A204.1 (cell line): ENCODE data around the gene IFIT2.
A peak's percentile ranks its signal among the peaks of the same experiment; 100 is the strongest.
"Not testable (repeated sequence)": the region's sequence is repeated elsewhere in the genome, so short reads cannot be mapped to it uniquely, and the experiment has no call there.

ENCODE experiments used
- FAIRE-seq: peaks from 2 replicates; lab custom pipeline; 2012; peaks lifted over from hg19 to GRCh38; lab: Jason Lieb, UNC

Gene IFIT2, protein sequence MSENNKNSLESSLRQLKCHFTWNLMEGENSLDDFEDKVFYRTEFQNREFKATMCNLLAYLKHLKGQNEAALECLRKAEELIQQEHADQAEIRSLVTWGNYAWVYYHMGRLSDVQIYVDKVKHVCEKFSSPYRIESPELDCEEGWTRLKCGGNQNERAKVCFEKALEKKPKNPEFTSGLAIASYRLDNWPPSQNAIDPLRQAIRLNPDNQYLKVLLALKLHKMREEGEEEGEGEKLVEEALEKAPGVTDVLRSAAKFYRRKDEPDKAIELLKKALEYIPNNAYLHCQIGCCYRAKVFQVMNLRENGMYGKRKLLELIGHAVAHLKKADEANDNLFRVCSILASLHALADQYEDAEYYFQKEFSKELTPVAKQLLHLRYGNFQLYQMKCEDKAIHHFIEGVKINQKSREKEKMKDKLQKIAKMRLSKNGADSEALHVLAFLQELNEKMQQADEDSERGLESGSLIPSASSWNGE

DNA sequence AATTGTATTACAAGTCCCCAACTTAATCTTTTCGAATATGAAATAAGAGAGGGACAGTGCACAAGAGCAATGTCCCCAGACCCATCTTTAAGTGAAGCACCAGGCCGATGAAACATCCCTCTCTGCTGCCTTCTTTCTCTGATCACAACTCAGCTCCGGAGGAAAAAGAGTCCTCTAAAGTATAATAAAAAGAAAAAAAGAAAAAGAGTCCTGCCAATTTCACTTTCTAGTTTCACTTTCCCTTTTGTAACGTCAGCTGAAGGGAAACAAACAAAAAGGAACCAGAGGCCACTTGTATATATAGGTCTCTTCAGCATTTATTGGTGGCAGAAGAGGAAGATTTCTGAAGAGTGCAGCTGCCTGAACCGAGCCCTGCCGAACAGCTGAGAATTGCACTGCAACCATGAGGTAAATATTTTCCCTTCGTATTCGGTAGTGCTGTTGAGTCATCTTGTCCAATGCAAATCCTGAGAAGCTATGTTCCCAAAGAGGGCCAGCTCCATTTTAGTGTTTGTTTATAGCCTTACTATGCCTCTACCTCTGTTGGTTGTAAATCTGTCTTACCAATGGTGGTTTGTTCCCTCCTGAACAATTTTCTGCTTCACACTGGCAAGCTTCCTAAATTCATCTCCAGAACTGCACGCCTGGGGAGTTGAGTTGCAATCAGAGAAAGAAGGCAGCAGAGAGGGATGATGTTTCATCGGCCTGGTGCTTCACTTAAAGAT, at the start of gene IFIT2:
IFIT2 (plus strand) TSS at position 326 of the 725 bp plus-strand sequence; CDS start at position 404, 78 bp downstream.
- peak; percentile 55 for FAIRE-seq

DNA sequence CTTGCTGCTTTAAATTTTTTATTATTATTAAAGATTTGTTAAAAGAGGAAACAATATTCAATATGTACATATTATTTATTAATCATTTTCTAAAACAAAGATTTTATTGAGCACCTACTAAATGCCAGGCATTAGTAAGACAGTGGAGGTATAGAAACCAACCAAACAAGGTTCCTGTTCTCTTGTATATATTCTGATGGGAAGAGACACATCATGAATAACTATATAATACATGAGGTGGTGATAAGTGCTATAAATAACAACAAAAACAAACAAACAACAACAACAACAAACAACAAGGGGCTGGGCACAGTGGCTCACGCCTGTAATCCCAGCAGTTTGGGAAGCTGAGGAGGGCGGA, 49.6 kb upstream of the IFIT2 start:
- FAIRE-seq: no peak

DNA sequence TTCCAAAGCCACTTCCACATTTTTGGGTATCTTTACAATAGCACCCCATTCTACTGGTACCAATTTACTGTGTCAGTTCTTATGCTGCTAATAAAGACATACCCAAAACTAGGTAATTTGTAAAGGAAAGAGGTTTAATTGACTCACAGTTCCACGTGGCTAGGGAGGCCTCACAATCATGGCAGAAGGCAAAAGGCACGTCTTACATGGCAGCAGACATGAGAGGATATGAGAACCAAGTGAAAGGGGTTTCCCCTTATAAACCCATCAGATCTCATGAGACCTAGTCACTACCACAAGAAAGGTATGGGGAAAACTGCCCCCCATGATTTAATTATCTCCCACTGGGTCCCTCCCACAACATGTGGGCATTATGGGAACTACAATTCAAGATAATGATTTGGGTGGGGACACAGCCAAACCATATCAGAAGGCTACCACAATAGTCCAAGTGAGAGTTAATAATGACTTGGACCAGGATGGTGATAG, 46.7 kb upstream of the IFIT2 start:
- FAIRE-seq: not testable (repeated sequence)

DNA sequence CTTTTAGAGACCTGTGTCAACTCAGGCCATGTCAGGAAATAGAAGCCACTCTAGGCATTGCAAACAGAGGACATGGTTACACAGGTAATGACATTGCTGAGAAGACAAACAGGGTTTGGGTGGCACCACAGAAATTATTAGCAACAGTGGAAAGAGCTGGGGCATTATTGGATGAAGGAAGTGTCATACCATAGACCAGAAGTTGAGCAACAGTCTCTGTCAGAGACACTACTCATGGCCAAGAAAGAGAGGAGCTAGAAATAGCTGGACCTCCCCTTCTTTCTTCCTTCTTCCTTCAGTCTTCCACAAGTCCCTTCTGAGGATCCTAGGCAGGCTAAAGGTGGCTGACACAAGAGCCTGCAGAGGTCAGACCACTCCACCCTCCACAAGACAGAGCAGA, 46.1 kb upstream of the IFIT2 start:
- FAIRE-seq: no peak

DNA sequence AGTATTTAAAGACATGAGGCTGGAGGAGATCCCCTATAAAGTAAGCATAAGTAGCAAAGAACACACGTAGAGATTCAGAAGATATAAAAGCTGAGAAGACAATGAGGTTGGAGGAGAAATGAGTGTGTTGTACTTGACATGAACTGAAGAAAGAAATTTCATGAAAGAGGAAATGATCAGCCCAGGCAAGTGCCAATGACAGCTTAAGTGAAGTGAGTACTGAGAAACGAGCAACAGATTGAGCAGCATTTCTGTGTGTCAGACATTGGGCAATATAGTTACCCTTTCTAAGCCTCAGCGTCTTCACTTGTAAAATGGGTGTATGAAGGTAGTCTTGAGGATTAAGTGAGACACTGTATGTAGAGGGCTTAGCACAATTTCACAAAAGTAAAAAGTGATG, 45.5 kb upstream of the IFIT2 start:
- FAIRE-seq: no peak

DNA sequence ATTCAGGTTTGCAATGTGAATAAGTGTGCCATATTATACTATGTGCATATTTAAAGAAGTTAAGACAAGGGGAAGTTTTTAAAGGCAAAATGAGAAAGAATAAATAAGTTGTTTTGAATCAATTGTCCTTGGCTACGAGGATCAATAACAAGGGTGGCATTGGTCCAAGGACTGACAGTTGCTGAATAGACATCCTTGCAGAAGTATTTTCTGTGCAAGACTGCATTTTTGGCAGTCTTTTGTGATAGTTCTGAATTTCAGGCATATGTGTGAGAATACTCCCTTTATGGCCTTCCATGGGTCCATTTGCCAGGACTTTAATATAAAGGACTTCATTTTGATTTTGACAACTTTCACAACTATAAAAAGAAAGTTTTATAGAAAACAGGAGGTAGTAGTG, 44.9 kb upstream of the IFIT2 start:
- no peak for FAIRE-seq

DNA sequence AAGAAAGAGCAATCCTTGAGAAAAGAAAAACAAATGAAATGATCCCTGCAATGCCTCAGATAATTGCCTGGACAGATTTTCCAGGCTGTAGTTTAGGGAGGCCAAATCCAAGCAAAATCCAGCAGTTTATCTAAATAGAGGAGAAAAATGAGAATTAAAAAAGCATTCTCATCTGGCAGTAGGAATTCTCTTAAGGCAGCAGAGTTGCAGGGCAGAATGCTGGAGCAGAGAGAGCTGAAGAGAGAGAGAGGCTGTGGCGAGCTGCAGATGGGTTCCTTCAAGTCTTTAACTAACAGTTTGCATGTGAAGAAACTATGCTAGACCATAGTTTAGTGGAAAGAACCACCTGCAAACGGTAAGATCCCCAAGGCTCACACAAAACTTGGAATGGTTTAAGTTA, 44.3 kb upstream of the IFIT2 start:
- FAIRE-seq: no peak

DNA sequence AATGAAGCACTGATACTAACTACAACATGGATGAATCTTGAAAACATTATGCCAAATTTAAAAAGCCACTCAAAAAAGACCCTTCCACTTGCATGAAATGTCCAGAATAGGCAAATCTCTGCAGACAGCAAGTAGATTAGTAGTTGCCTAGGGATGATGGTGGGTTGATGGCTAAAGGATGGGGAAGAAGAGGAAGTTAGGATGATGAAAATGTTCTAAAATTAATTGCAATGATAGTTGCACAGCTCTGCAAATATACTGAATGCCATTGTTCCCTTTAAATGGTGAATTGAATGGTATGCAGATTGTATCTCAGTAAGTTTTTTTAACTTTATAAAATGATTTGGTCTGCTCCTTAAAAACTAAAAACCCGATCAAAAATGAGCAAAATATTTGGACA, 43.0 kb upstream of the IFIT2 start:
- FAIRE-seq: no peak

DNA sequence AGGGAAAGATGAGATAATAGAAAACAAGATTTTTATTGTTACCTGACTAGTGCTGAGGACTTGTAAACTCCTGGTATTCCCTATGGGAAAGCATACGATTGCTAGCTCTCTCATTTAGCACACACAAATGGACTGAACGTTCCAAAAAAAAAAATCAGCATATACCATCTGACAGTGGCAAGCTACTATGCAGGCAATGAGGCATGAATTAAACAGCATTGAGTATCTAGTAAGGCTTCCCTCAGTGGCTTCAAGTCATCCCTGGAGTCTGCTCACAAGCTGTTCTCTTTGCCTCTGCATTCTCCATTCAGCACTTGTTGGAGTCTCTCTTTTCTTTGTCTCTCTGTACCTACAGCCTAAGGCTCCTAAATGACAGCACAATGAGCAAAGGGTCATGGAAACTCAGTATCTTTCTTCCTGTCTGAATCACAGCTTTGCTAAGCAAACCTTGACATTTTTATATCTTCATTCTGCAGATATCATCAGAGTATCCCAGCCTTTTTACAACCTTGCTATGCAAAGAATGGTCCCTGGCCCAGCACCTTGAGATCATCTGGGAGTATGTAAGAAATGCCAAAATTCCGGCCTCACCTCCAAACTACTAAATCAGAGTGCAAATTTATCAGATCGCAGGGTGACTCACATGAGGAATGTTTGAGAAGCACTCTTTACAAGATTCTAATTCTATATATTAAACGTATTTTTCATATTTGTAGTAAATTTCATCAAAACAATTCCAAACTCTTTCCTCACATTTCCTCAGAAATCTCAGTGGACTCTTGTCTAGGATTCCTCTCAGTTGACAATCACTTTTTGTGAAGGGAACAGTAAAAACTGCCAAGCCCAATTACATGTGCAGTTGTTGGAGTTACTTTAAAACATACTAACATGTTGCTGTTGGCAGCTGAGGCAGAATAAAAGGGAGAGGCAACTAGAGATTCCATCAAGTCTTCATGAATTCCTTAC, 39.5 kb upstream of the IFIT2 start:
- peak; percentile 9 for FAIRE-seq

DNA sequence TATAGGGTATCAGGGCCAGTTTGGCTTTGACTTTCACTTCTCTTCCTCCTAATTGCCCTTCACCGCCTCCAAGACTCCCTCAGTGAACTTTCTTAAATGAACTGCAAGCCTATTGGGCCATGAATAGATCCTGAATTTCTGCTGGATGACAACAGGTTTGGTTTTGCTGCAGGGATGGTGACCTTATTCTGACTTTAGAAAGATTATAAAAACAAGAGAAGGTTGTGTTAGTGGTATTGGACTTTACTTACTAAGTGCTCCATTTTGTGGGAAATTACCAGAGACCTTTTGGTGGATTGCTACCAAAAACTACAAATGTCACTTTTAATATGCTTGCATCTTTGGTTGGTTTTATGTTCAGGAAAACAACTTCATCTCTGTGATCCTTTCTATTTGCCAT, 38.8 kb upstream of the IFIT2 start:
- no peak for FAIRE-seq

DNA sequence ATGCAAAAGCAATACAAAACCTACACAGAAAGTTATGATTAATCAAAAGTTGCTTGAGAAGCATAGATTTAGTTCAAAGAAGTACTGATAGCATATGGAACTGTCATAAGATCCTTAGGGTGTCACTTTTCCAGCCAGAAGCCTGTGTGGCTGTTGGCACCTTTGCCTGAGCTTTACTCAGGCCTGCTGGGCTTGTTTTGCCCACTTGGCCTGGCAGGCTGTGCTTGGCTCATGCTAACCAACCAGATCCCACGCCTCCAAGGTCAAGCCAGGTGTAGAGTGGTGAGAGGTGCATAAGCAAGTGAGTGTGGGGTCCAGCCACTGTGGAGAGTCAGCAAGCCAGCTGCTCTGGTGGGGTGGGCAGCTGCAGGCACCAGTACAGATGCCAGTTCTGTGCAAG, 38.3 kb upstream of the IFIT2 start:
- no peak for FAIRE-seq

DNA sequence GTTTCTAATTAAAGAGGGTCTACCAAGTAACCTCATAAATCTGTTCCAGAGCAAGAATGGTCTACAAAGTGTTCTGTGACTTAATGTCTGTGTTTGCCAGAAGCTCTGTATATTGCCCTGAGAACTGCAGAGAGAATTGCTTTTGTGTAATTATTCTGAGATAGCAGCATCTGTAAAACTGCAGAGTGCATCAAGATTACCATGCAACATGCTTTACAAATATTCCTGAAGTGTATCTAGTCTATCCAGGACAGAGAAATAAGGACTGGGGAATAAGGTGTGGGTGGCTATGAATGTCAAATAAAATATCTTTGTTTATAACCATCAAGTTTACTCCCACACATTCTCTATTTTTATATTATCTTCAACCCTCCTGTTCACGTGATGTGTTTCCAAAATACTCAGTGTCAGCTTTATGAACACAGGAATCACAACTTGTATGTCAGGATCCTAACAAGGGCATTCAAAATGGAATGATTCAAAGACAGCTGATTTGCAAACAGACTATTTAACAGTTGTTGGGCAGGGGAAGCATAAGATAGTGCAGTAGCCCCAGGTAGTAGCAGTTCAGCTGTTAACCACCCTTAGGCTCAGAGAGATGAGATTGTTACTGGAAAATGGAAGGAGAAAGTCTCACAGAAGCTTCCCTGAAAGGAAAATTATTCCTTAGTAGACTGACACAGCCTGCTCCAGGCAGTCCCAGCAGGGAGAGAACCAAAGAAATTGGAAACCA, 35.0 kb upstream of the IFIT2 start:
- FAIRE-seq: no peak

DNA sequence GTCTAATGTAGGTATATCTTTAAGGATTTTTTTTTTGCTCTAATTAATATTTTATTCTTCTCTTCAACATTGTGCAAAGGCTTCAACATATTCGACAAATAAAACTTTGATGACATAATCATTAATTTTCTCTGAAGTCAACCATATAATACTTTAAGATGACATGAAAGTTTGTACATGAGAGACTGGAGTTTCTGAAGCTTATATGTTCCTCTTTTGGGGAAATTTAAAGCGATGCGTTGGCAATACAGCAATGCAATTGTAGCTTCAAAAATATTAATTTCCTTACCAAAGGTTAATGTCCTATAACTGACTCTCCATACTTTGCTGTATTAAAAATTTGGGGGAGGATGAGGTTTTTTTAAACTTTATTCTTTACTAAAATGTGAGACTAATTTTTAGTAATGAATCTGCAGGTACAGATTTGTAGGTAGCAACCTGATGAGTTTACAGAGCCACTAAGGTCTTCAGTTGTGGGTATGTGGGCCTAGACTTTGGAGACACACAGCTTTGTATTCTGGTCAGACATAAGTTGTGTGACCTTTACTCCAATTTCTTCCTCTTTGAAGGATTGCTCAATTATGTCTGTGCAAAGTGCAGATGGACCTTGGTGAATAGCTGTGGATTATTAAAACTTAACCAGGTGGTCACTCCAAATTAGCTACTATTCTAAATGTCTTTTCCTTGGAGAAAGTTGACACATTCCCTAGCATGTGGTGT, 32.3 kb upstream of the IFIT2 start:
- FAIRE-seq: peak; percentile 82

DNA sequence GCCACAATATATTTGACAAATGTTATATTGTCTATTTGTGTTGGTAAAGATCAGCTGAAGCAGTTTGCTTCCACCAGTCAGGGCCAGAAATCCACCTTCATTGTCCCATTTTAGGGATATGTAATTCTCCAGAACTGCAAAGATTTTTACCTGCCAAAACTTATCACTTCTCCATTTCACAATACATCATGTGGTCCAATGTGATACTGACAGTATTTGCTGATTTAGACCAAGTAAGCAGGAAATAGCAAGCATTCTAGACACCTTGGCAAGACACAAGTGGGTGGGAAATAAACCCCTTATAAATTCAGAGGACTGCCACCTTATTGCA, 31.7 kb upstream of the IFIT2 start:
- FAIRE-seq: no peak

DNA sequence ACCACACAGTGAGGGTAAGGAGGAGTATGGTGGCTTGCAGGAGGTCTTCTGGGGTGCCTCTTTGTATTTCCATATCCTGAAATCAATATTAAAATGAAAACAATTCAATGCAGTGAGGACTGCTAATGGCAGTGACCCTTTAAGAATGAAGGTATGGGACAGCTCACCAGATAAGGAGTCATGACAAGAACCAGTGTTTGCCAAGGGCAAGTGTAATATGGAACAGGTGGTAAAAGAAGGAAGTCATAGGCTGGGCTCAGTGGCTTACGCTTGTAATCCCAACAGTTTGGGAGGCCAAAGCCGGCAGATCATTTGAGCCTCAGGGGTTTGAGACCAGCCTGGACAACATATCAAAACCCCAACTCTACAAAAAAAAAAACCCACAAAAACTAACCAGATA, 30.3 kb upstream of the IFIT2 start:
- no peak for FAIRE-seq

DNA sequence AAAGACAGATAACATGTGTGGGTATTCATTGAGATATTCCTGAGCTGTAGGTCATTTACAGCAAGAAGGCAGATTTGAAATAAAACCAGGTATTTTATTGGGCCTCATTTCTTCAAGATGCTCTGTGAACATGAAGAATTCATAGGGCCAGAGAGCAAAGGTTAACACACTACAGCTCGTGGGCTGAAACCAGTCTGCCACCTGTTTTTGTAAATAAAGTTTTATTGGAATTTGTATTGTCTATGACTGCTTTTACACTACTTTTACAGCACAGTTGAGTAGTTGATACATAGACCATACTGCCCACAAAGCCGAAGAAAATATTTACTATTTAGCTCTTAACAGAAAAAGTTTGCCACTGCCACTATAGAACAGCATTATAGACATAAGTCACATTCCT, 28.2 kb upstream of the IFIT2 start:
- no peak for FAIRE-seq

DNA sequence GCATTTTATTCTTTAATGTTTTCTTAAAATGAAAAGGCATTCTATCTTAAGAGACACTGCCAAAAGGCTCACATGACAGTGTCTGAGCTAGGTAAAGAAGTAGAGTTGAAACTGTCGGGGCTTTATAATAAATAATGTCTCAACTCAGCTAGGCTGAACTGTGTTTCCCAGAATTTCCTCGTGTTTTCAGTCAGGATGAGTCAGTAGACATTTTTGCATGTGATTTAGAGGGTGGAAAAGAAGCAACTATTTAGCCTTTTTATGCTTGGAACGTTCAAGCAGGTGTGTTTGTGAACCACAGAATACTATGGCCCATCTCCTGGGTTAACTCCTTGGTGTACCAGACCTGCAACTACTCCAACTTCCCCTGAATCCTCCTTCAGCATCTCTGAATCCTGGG, 26.9 kb upstream of the IFIT2 start:
- no peak for FAIRE-seq

DNA sequence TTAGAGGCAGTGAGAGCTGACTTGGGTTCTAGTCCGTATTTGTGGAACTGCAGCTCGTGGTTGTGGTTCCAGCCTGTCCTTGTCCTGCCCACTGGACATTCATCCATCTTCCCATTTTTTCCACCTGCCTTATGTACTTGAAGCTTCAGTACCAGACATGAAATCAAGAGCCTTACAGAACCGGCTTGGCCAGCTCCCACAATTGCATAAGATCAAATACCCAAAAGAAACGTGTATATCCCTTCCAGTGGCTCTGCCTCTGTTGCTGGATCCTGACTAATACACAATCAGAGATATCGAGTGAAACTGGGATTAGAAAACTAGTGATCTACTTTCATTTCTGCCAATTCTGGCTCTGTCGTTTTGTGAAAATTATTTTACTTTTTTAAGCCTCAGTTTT, 26.5 kb upstream of the IFIT2 start:
- no peak for FAIRE-seq

DNA sequence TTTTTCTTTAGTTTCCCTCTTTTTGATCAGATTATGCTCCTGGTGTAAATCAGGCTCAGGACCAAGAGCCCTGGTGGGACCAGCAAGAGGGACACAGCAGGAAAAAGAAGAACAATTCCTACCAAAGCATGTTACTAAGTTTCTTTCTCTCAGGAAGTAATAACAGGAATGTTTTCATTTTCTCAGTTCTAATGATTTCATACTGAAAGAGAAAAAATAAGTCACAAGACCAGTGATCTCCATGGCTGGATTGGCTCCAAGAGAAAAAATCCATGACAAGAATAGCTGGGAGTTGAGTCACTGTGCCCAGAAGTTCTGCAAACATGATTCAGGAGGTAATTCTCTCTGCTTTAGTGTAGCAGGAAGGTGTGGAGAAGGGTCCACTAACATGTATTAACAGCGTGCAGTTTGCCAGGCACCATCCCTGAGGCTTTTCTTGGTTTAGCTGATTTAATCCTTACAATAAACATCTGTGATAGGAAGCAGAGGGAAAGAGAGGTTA, 23.8 kb upstream of the IFIT2 start:
- FAIRE-seq: peak; percentile 78

DNA sequence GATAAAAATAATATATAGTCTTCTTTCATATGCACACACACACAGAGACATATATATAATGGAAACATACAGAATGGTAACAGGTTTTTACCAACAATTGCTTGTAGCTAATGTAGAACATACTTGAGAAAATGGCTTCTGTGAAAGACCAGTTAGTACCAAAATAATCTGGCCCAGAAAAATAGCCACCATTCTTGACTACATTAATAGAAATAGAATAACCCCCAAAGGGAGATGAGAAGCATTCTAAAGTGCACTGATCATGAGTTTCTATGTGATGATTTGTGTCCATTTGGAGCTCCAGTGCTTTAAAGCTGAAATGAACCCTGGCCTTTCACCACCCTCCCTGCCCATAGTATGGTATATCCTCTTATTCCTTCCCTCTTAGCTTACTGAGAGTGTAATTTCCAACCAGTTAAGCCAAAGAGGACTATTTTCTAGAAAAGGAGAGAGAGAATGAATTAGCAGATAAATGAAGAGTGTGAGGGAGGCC, 22.9 kb upstream of the IFIT2 start:
- no peak for FAIRE-seq

DNA sequence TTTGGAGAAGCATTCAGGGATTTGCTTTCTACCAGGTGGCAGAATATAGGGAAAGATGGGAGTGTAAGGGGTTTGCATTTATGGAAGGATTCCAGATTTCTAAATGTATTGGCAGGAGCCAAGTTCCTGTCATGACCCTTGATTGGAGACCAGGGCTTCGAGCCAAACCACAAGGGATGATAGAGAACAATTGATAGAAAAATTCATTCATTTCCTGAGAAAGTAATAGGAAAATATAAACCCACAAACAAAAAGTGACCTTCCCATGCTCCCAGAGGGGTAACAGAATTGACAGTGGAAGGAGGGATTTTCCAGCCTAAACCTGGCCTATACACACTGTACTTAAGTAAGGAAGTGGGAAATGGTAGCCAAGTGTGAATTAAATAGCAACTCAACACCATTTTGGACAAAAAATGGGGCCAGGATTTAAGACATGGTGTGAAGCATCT, 22.4 kb upstream of the IFIT2 start:
- FAIRE-seq: no peak
